Breast epithelium (tissue), 3 donors: Measurements from ENCODE around the gene ARHGAP4.

Experiments
- POLR2A ChIP-seq: fragments of 450-650 bp; IDR thresholded peaks from one replicate; pipeline ENCODE4 v1.6.1; 2016; ENCODE audit warnings: antibody characterized with exemption, mild to moderate bottlenecking, moderate library complexity
- TF ChIP-seq, protein P1 (sequence below), 3 donors: fragments of 450-650 bp; IDR thresholded peaks; one replicate each; pipeline ENCODE4 v1.5.1; 2016 to 2017; ENCODE audit warnings: antibody characterized with exemption in 3 of 3, mild to moderate bottlenecking in 3 of 3, moderate library complexity in 3 of 3

DNA sequence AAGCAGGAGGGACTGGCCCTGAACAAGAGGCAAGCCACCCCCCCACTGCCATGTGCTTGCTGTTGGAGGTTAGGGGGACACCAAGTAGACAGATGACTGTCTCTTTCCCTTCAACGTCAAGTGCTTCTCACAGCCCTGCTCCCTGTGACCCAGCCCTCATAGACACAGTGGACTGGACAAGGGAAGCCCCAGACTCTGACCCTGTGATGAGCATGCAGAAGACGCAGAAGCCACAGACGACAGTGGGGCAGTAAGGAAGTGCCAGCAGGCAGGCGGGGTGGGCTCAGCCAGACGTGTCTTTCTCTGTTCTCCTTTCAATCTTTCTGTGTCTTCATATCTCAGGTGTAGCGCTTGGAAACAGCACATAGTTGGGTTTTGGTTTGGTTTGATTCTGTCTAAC lies 37.7 kb downstream of the ARHGAP4 start:
- TF ChIP-seq, protein P1, sequence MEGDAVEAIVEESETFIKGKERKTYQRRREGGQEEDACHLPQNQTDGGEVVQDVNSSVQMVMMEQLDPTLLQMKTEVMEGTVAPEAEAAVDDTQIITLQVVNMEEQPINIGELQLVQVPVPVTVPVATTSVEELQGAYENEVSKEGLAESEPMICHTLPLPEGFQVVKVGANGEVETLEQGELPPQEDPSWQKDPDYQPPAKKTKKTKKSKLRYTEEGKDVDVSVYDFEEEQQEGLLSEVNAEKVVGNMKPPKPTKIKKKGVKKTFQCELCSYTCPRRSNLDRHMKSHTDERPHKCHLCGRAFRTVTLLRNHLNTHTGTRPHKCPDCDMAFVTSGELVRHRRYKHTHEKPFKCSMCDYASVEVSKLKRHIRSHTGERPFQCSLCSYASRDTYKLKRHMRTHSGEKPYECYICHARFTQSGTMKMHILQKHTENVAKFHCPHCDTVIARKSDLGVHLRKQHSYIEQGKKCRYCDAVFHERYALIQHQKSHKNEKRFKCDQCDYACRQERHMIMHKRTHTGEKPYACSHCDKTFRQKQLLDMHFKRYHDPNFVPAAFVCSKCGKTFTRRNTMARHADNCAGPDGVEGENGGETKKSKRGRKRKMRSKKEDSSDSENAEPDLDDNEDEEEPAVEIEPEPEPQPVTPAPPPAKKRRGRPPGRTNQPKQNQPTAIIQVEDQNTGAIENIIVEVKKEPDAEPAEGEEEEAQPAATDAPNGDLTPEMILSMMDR (IDR thresholded peaks at IDR 0.05) = no peak
- TF ChIP-seq POLR2A = no peak
